Uterus (tissue), 4 donors: ENCODE data around the gene CHMP1A. TPM values are rescaled to one million over a fixed set of nuclear protein-coding genes. Genes with fewer than 3 reads are reported as not detected.

ENCODE experiments used
- DNase-seq, 2 donors: peaks; one replicate each; pipeline ENCODE4 v3.0.0-alpha.2; 2019 to 2020
- H3K27ac ChIP-seq, 2 donors: fragments of 200-600 bp; sonication (generic); 1 replicate in 1 of 2; 2 replicates in 1 of 2; pipeline ENCODE4 v1.5.1; 2016 to 2018
- H3K27me3 ChIP-seq, 2 donors: fragments of 200-600 bp; sonication (generic); one replicate each; pipeline ENCODE4 v1.5.1; 2018 to 2019; ENCODE audit warnings: control low read depth in 1 of 2
- H3K36me3 ChIP-seq, 2 donors: fragments of 200-600 bp; sonication (generic); one replicate each; pipeline ENCODE4 v1.5.1; 2019; ENCODE audit warnings: control low read depth in 1 of 2
- H3K4me1 ChIP-seq, 2 donors: fragments of 200-600 bp; sonication (generic); one replicate each; pipeline ENCODE4 v1.5.1; 2018 to 2019; ENCODE audit warnings: control low read depth in 1 of 2
- H3K4me3 ChIP-seq, 2 donors: fragments of 200-600 bp; sonication (generic); 1 replicate in 1 of 2; 2 replicates in 1 of 2; pipeline ENCODE4 v1.5.1; 2018 to 2019; ENCODE audit warnings: mild to moderate bottlenecking in 1 of 2
- H3K9me3 ChIP-seq, 2 donors: fragments of 200-600 bp; sonication (generic); one replicate each; pipeline ENCODE4 v1.5.1; 2019; ENCODE audit warnings: control low read depth in 1 of 2
- POLR2A ChIP-seq, 2 donors: fragments of 450-650 bp; IDR thresholded peaks; one replicate each; pipeline ENCODE4 v1.6.1; 2016; ENCODE audit warnings: antibody characterized with exemption in 2 of 2, mild to moderate bottlenecking in 1 of 2, moderate library complexity in 1 of 2
- intact Hi-C: fragments of 100-400 bp; cut with DNase I; formaldehyde crosslinking; loops from one replicate; pipeline ENCODE4 v1.15.1; 2023; ENCODE audit warnings: low total_unique reads
- total RNA-seq, 4 donors: library from RNA; depleted of rRNA in 3 of 4; stranded (reverse); fragments of >200 nt in 3 of 4; gene quantifications; one replicate each; pipeline versions ENCODE4 v1.1.0 to v1.2.4, GENCODE V29; 2014 to 2023
- TF ChIP-seq, protein P1 (sequence below), 4 experiments: fragments of 200-600 bp in 2 of 4; fragments of 450-650 bp in 2 of 4; sonication (generic) in 2 of 4; IDR thresholded peaks; one replicate each; pipeline ENCODE4 v1.5.1; 2016 to 2019; ENCODE audit warnings: antibody characterized with exemption in 4 of 4, mild to moderate bottlenecking in 2 of 4, moderate library complexity in 1 of 4
- donor health status: DM: yes; HTN: yes; CAD: no.

The CHMP1A gene
- total RNA-seq, 4 donors from 2014 or later, result 26.9 to 84.3 (median 58.7) TPM

DNA sequence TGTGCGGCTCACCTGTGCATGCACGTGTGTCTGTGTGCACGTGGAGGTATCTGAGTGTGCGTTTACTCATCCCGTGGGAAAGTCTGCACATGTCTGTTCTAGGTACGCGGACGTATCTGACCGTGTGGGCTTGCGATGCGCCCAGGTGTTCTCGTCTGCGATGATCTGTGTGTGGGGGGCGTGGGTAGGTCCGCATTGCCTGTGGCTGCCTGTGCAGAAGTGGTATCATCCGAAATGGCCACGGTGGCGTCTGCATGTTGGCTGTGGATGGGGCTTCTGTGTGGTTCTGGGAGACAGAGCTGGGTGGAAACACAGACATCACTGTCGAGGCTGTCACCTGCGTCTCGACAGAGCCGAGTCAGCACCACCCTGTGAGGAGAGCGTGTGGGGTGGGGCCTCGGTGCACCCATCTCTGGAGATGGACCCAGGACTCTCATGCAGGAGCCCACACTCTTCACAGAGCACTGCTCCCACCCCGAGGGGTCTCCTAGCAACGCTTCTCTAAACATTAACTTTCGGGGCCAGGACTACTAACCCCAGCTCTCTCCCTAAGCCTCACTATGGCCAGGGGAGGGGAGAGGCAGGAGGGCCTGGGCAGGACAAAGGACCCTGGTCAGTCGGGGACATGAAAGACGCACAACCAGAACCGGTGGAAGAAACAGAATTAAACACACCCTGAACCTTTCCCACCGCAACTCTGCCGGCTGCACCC, 35.7 kb downstream of the CHMP1A start:
- no peaks in the 10 kb centered on the region for H3K4me1 ChIP-seq
- no peak overlapping the region for H3K4me3 ChIP-seq
- no peak overlapping the region for H3K27ac ChIP-seq
- no peak for DNase-seq
- H3K27me3 ChIP-seq, result no peaks in the 10 kb centered on the region
- intact Hi-C loops, result no loop called here
- TF ChIP-seq POLR2A (IDR thresholded peaks at IDR 0.05), result no peak
- TF ChIP-seq, protein P1, sequence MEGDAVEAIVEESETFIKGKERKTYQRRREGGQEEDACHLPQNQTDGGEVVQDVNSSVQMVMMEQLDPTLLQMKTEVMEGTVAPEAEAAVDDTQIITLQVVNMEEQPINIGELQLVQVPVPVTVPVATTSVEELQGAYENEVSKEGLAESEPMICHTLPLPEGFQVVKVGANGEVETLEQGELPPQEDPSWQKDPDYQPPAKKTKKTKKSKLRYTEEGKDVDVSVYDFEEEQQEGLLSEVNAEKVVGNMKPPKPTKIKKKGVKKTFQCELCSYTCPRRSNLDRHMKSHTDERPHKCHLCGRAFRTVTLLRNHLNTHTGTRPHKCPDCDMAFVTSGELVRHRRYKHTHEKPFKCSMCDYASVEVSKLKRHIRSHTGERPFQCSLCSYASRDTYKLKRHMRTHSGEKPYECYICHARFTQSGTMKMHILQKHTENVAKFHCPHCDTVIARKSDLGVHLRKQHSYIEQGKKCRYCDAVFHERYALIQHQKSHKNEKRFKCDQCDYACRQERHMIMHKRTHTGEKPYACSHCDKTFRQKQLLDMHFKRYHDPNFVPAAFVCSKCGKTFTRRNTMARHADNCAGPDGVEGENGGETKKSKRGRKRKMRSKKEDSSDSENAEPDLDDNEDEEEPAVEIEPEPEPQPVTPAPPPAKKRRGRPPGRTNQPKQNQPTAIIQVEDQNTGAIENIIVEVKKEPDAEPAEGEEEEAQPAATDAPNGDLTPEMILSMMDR (IDR thresholded peaks at IDR 0.05), result no peak
- no peaks in the 10 kb centered on the region for H3K36me3 ChIP-seq
- H3K9me3 ChIP-seq, result no peaks in the 10 kb centered on the region

DNA sequence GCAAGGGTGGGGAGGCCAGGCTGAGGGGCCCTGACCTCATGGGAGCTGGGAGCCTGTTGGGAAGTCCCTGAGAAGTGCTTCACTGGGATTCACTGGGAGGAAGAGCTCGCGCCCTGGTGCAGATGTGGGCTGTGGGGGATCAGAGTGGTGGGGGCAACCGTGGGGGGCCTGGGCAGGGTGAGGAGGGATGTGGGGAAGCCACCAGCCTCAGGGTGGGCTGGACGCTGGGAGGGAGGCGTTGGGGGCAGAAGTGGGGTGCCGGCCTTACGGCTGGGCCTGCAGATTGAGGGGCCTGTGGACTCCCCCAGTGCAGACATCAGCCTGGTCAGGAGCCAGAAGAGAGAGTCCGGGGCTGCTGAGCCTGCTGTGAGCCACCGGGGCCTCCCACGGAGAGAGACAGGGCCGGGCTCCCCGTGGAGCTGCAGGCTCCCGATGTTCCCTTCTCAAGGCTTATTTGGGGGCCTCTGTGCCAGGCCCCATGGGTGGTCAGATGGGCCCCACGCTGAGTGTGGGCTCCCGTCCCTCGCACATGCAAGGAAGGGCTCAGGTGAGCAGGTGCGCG, 36.3 kb downstream of the CHMP1A start:
- Histone ChIP-seq H3K36me3 (no peaks in the 10 kb centered on the region), H3K4me3 (no peak overlapping the region), H3K4me1 (no peaks in the 10 kb centered on the region), H3K9me3 (no peaks in the 10 kb centered on the region), H3K27ac (no peak overlapping the region), H3K27me3 (no peaks in the 10 kb centered on the region)
- intact Hi-C loops, result no loop called here
- TF ChIP-seq POLR2A (IDR thresholded peaks at IDR 0.05), result no peak
- TF ChIP-seq, protein P1 (IDR thresholded peaks at IDR 0.05), result no peak
- no peak for DNase-seq

DNA sequence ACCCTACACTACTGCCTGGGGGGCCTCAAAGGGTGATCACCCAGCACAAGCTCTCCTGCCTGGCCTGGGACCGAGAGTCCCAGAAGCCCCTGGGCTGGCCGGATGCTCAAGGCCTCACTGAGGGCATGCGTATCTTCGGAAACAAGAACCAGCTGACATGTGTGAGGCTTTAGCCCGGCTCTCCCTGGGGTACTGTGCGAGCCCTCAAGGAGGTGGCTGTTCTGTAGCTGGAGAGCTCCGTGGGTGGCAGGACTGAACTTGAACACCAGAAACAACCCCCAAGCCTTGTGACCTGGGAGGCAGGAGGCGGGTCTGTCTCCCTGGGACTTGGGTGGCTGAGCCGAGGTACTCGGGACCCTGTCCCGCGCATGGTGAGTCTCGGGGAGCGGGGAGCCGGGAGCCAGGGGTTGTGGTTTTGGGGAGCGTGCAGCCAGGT, 37.1 kb downstream of the CHMP1A start:
- Histone ChIP-seq H3K36me3 (no peaks in the 10 kb centered on the region), H3K9me3 (no peaks in the 10 kb centered on the region), H3K27me3 (no peaks in the 10 kb centered on the region), H3K27ac (no peak overlapping the region), H3K4me3 (no peak overlapping the region), H3K4me1 (no peaks in the 10 kb centered on the region)
- intact Hi-C loops, result no loop called here
- TF ChIP-seq, protein P1 (IDR thresholded peaks at IDR 0.05), result no peak
- no peak for TF ChIP-seq POLR2A (IDR thresholded peaks at IDR 0.05)
- DNase-seq, result no peak

DNA sequence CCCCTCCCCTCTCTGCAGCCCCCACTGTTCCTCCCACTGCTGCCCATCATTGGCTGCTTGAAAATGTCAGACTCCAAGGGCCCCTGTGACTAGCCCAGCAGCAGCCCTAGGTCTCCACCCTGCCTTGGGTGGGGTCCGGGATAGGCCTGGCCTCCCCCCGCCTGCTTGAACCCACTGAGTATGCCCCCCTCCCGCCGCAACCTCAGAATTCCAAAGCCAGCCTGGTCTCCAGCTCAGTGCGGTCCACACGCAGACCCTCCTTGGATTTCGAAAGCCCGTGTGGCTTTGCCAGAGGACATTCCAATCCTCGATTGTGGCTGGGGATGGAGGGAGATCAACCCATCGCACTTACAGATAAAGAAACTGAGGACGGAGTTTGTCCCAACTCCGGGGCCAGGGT, 37.7 kb downstream of the CHMP1A start:
- Histone ChIP-seq H3K27me3 (no peaks in the 10 kb centered on the region), H3K4me1 (no peaks in the 10 kb centered on the region), H3K4me3 (no peak overlapping the region), H3K9me3 (no peaks in the 10 kb centered on the region), H3K27ac (no peak overlapping the region), H3K36me3 (no peaks in the 10 kb centered on the region)
- no peak for TF ChIP-seq POLR2A (IDR thresholded peaks at IDR 0.05)
- TF ChIP-seq, protein P1 (IDR thresholded peaks at IDR 0.05), result no peak
- no peak for DNase-seq
- intact Hi-C loops, result no loop called here
